NOMO-1 (cell line): ENCODE data around the gene CAPZA2.
"Not testable (repeated sequence)": the region's sequence is repeated elsewhere in the genome, so short reads cannot be mapped to it uniquely, and the experiment has no call there.

ENCODE experiments used
- DNase-seq, 2 experiments: peaks; one replicate each; lab custom pipeline; 2025; ENCODE audit not compliant: unreplicated experiment in 2 of 2; lab: John Stamatoyannopoulos, UW

CAPZA2 gene

GRCh38 chr7:116953372-116953905 lies 91.1 kb downstream of the CAPZA2 start, which contains the start of gene ST7:
Gene ST7, plus strand, starts transcription at chr7:116953501. Its CDS starts 40 bp downstream, at chr7:116953541.
- peak; percentile 35 to 37 for DNase-seq

- peak in 1 of 2 experiments; percentile 7 for DNase-seq
These were observed 91.8 kb downstream of the CAPZA2 start for GRCh38 chr7:116953906-116954838.

- no peak for DNase-seq
These were observed 93.0 kb downstream of the CAPZA2 start for GRCh38 chr7:116955340-116955739.

- DNase-seq: peak in 1 of 2 experiments; percentile 32
These were observed 93.6 kb downstream of the CAPZA2 start for GRCh38 chr7:116955801-116956476.

- no peak for DNase-seq
These were observed 94.1 kb downstream of the CAPZA2 start for GRCh38 chr7:116956477-116956804.

GRCh38 chr7:116957874-116958273 lies 95.5 kb downstream of the CAPZA2 start:
- no peak for DNase-seq

- DNase-seq: not testable (repeated sequence)
These were observed 99.7 kb downstream of the CAPZA2 start for GRCh38 chr7:116961966-116962673.

- DNase-seq: peak in 1 of 2 experiments; percentile 64
These were observed 100.8 kb downstream of the CAPZA2 start for GRCh38 chr7:116963234-116963633.

GRCh38 chr7:116966601-116967000 lies 104.2 kb downstream of the CAPZA2 start:
- no peak for DNase-seq

- DNase-seq: no peak
These were observed 105.0 kb downstream of the CAPZA2 start for GRCh38 chr7:116967254-116967922.

GRCh38 chr7:116967983-116968382 lies 105.6 kb downstream of the CAPZA2 start:
- no peak for DNase-seq

GRCh38 chr7:116968631-116969030 lies 106.2 kb downstream of the CAPZA2 start:
- DNase-seq: no peak

GRCh38 chr7:116969371-116969902 lies 107.0 kb downstream of the CAPZA2 start:
- DNase-seq: peak in 1 of 2 experiments; percentile 4

GRCh38 chr7:116970238-116970910 lies 108.0 kb downstream of the CAPZA2 start:
- DNase-seq: peak; percentile 19 to 33

GRCh38 chr7:116971153-116971552 lies 108.8 kb downstream of the CAPZA2 start:
- not testable (repeated sequence) for DNase-seq
